Measurements from ENCODE around the gene PLCD1.

DNA sequence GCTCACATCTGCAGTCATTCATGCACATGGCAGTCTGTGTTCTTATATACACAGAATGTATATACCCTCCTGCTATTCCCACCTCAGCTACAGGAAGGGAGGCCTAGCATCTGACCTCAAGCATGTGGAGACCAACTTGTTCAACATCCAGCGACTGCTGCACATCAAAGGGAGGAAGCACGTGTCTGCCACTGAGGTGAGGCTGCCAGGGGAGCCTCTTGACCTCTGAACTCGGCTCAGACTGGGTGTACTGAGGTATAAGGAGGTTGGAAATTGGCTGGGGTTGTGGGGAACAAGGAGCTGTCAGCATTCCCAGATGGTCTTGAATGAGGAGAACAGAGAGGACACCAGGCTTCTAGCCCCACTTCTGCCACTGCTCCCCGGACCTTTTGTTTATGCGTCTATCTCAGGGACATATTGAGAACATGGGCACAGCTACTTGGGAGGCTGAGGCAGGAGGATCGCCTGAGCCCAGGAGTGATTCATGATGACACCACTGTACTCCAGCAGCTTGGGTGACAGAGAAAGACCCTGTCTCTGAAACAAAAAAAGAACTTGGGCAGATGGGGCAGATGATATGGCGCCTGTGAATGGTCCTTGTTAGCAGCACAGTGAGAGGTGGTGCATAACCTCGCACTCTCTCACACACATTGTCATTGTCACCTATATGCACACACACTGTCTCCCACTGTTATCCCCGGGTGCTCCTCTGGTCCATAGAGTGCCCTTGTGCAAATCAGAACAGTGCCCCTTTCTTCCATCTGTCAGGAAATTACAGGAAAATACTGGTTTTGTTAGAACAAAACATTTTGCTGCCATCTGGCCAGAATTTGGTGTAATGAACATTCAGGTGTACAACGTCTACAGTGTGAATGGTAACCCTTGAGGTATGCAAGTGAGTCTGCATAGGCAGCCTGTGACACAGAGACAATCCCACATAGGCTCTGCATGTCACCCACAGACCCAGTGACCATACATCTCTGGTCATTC lies 33.5 kb downstream of the PLCD1 start:
- no peak for TF ChIP-seq EZH2 (IDR thresholded peaks at IDR 0.05; ENCODE audit: insufficient read depth, poor library complexity, severe bottlenecking)
- TF ChIP-seq EZH2phosphoT487 (IDR thresholded peaks at IDR 0.05; ENCODE audit: insufficient read depth, low read depth), result no peak

All from GM23248 (cell line).